SU-DHL-6 (cell line): Measurements from ENCODE around the gene DENND1C.

Experiments
- EZH2phosphoT487 ChIP-seq: fragments of 200-600 bp; sonication (generic), shearing (Covaris generic); conservative IDR thresholded peaks from 2 replicates; pipeline ENCODE4 v1.6.1; 2018; ENCODE audit warnings: mild to moderate bottlenecking, antibody characterized with exemption, low read length, moderate library complexity, mixed read lengths
- TF ChIP-seq, protein P1 (sequence below): fragments of 200-600 bp; sonication (generic); IDR thresholded peaks from one replicate; pipeline ENCODE4 v1.5.1; 2017; ENCODE audit warnings: antibody characterized with exemption, mild to moderate bottlenecking, low read length, moderate library complexity; ENCODE audit not compliant: insufficient read depth, poor library complexity, severe bottlenecking

DNA sequence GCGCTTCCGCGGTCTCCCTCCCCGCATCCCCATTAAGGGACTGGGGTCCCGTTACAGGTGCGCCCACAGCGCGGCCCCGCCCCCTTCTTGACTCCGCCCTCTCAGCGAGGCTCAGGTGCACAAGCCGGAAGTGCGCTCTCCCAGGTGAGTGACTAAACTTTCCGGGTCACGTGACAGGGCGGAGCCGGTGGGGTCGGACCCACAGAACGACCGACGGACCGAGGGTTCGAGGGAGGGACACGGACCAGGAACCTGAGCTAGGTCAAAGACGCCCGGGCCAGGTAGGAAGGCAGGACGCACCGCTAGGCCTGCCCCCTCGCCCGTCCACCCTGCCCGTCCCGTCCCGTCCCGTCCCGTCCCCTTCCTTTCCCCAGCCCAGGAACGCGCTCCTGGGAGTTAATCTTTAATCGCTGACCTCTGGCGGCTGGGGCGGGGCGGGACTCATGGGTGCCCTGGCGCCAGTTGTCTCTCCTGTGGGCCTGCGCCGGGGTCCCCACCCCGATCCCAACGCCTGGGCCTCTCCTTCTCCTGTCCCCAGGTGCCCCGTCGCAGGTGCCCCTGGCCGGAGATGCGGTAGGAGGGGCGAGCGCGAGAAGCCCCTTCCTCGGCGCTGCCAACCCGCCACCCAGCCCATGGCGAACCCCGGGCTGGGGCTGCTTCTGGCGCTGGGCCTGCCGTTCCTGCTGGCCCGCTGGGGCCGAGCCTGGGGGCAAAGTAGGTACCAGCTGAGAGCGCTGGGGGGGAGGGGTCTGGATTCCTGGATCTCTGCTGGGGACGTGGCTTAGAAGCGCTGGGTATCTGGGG, 17.3 kb downstream of the DENND1C start, which contains the start of gene CRB3:
- TF ChIP-seq, protein P1, sequence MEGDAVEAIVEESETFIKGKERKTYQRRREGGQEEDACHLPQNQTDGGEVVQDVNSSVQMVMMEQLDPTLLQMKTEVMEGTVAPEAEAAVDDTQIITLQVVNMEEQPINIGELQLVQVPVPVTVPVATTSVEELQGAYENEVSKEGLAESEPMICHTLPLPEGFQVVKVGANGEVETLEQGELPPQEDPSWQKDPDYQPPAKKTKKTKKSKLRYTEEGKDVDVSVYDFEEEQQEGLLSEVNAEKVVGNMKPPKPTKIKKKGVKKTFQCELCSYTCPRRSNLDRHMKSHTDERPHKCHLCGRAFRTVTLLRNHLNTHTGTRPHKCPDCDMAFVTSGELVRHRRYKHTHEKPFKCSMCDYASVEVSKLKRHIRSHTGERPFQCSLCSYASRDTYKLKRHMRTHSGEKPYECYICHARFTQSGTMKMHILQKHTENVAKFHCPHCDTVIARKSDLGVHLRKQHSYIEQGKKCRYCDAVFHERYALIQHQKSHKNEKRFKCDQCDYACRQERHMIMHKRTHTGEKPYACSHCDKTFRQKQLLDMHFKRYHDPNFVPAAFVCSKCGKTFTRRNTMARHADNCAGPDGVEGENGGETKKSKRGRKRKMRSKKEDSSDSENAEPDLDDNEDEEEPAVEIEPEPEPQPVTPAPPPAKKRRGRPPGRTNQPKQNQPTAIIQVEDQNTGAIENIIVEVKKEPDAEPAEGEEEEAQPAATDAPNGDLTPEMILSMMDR, result no peak
- TF ChIP-seq EZH2phosphoT487, result no peak
